HepG2 (cell line): Measurements from ENCODE around the gene HPCAL1. TPM values are rescaled to one million over a fixed set of nuclear protein-coding genes. Genes with fewer than 3 reads are reported as not detected.

Experiments
- ATAC-seq: fragments of 200-7000 bp; cut with Tn5 transposase; 3 replicates; pipeline ENCODE4 v1.9.1; 2020; ENCODE audit warnings: mild to moderate bottlenecking, moderate library complexity
- BruUV-seq: library from RNA; stranded (reverse); fragments of 400-500 nt; replicated peaks from 2 replicates; lab custom pipeline; 2021; lab: Mats Ljungman, UMichigan
- CTCF ChIA-PET: fragments of 300-600 bp; formaldehyde crosslinking; extraction: SDS; loops from one replicate; lab custom pipeline; 2021; ENCODE audit warnings: low total read pairs, inconsistent platforms, low intra/inter-chr PET ratio; lab: Yijun Ruan, JAX
- POLR2A ChIA-PET: fragments of 350-600 bp; sonication (Branson Sonifier 250); formaldehyde crosslinking; loops from one replicate; lab custom pipeline; 2020; ENCODE audit warnings: antibody characterized with exemption, inconsistent platforms; lab: Yijun Ruan, JAX
- DNase-seq: peaks from one replicate; pipeline ENCODE4 v3.0.0-alpha.2; 2015; ENCODE audit warnings: low spot score
- FAIRE-seq: peaks from 3 replicates; lab custom pipeline; 2011; peaks lifted over from hg19 to GRCh38; lab: Jason Lieb, UNC
- H2AFZ ChIP-seq: one replicate; pipeline ENCODE4 v1.6.1; 2011; ENCODE audit warnings: low read length, inconsistent platforms
- H3K27ac ChIP-seq: fragments of 300-600 bp; 3 replicates; pipeline ENCODE4 v1.8.0; 2011; ENCODE audit warnings: mixed run types, mild to moderate bottlenecking, mixed read lengths, low read length, inconsistent platforms; ENCODE audit not compliant: insufficient read depth; ENCODE audit errors: extremely low read length
- H3K27me3 ChIP-seq, 2 experiments: fragments of 200-600 bp in 1 of 2; 2 replicates in 1 of 2; 3 replicates in 1 of 2; pipeline versions ENCODE4 v1.6.0 to v1.8.0; 2011; ENCODE audit warnings: low read length in 2 of 2, mild to moderate bottlenecking in 2 of 2, moderate library complexity in 2 of 2, inconsistent platforms in 1 of 2; ENCODE audit not compliant: insufficient read depth in 2 of 2, control insufficient read depth in 1 of 2
- H3K36me3 ChIP-seq, 2 experiments: fragments of 200-600 bp in 1 of 2; replicated peaks in 1 of 2; 2 replicates in 1 of 2; 3 replicates in 1 of 2; pipeline versions ENCODE4 v1.5.1 to v1.8.0; 2011; ENCODE audit warnings: low read length in 2 of 2, inconsistent platforms in 1 of 2; ENCODE audit not compliant: insufficient read depth in 2 of 2, control insufficient read depth in 1 of 2
- H3K4me1 ChIP-seq: 2 replicates; pipeline ENCODE4 v1.5.1; 2012; ENCODE audit warnings: low read length, inconsistent platforms; ENCODE audit not compliant: insufficient read depth
- H3K4me2 ChIP-seq: 2 replicates; pipeline ENCODE4 v1.6.0; 2011; ENCODE audit warnings: low read depth, low read length, inconsistent platforms
- H3K4me3 ChIP-seq, 3 experiments: fragments of 200-600 bp in 1 of 3; sonication (generic), shearing (Covaris generic) in 1 of 3; replicated peaks in 1 of 3; 2 replicates each; pipeline ENCODE4 v1.5.1; 2011 to 2016; ENCODE audit warnings: low read length in 3 of 3, inconsistent platforms in 2 of 3, low read depth in 2 of 3, mild to moderate bottlenecking in 2 of 3, control low read depth in 1 of 3, mixed read lengths in 1 of 3; ENCODE audit not compliant: insufficient read depth in 1 of 3
- H3K79me2 ChIP-seq: one replicate; pipeline ENCODE4 v1.6.1; 2011; ENCODE audit warnings: low read length, inconsistent platforms; ENCODE audit not compliant: insufficient read depth
- H3K9ac ChIP-seq: 2 replicates; pipeline ENCODE4 v1.6.0; 2011; ENCODE audit warnings: mild to moderate bottlenecking, low read depth, low read length, inconsistent platforms; ENCODE audit not compliant: insufficient read depth
- H3K9me3 ChIP-seq: 2 replicates; pipeline ENCODE4 v1.5.1; 2012; ENCODE audit warnings: mild to moderate bottlenecking, low read length
- H4K20me1 ChIP-seq: 2 replicates; pipeline ENCODE4 v1.6.0; 2011; ENCODE audit warnings: inconsistent platforms, mild to moderate bottlenecking, low read length, moderate library complexity; ENCODE audit not compliant: insufficient read depth
- ASH2L ChIP-seq: fragments of 300-600, 200-600 bp; sonication (generic); IDR thresholded peaks from 2 replicates; pipeline ENCODE4 v1.7.0; 2017; ENCODE audit warnings: low read depth, mild to moderate bottlenecking, moderate library complexity, mixed read lengths, low read length; ENCODE audit not compliant: insufficient read length
- CC2D1A ChIP-seq: sonication (generic); formaldehyde crosslinking; IDR thresholded peaks from 2 replicates; pipeline ENCODE4 v1.8.1; 2023; ENCODE audit warnings: mild to moderate bottlenecking, missing genetic modification reagents
- GATAD2A ChIP-seq: IDR thresholded peaks from 2 replicates; pipeline ENCODE4 v1.6.1; 2016
- HDAC1 ChIP-seq: sonication (generic); formaldehyde crosslinking; IDR thresholded peaks from 2 replicates; pipeline ENCODE4 v1.5.1; 2020; ENCODE audit warnings: mild to moderate bottlenecking, missing genetic modification reagents
- KDM4B ChIP-seq: sonication (generic); formaldehyde crosslinking; IDR thresholded peaks from 2 replicates; pipeline ENCODE4 v1.4.0; 2020; ENCODE audit warnings: missing genetic modification reagents
- RAD21 ChIP-seq: fragments of 450-650 bp; formaldehyde crosslinking; IDR thresholded peaks from 2 replicates; pipeline ENCODE4 v1.5.0; 2020; ENCODE audit warnings: mild to moderate bottlenecking
- SMYD3 ChIP-seq: sonication (generic); formaldehyde crosslinking; IDR thresholded peaks from 2 replicates; pipeline ENCODE4 v1.8.1; 2023; ENCODE audit warnings: mild to moderate bottlenecking, missing genetic modification reagents
- TMF1 ChIP-seq: sonication (generic); formaldehyde crosslinking; IDR thresholded peaks from 2 replicates; pipeline ENCODE4 v1.8.1; 2022; ENCODE audit warnings: low read depth, missing genetic modification reagents
- WIZ ChIP-seq: sonication (generic); formaldehyde crosslinking; IDR thresholded peaks from 2 replicates; pipeline ENCODE4 v1.5.1; 2020; ENCODE audit warnings: mild to moderate bottlenecking, missing genetic modification reagents
- ZNF335 ChIP-seq: sonication (generic); formaldehyde crosslinking; IDR thresholded peaks from 2 replicates; pipeline ENCODE4 v1.4.0; 2020; ENCODE audit warnings: missing genetic modification reagents
- ZNF777 ChIP-seq: sonication (generic); formaldehyde crosslinking; IDR thresholded peaks from 2 replicates; pipeline ENCODE4 v1.4.0; 2020; ENCODE audit warnings: missing genetic modification reagents
- WGBS: methylation state at CpG from one replicate; pipeline ENCODE4 v1.1.6; 2017; ENCODE audit warnings: low lambda C conversion rate; 5-methylcytosine and 5-hydroxymethylcytosine counted together
- in situ Hi-C: cut with HindIII; loops from 2 replicates; pipeline ENCODE4 v1.10.0; 2017; ENCODE audit warnings: low pct_unique_long_range_greater_than_20kb; ENCODE audit not compliant: extremely low pct_ligation_motif_present
- intact Hi-C: fragments of 100-400 bp; cut with micrococcal nuclease; formaldehyde crosslinking; loops from one replicate; pipeline ENCODE4 v1.10.0; 2022; ENCODE audit not compliant: unreplicated experiment
- polyA plus RNA-seq, 8 experiments: library from polyadenylated mRNA; depleted of rRNA in 3 of 8; stranded (reverse) in 7 of 8; unstranded in 1 of 8; fragments of >200 nt; fragmentation: Illumina TruSeq in 4 of 8; extraction: Trizol in 4 of 8; gene quantifications; 2 replicates each; pipeline versions ENCODE4 v1.2.1 to v1.2.3, GENCODE V29; 2011 to 2016; ENCODE audit warnings: low read depth in 4 of 8, missing spikeins in 1 of 8, mixed read lengths in 1 of 8; ENCODE audit not compliant: insufficient read depth in 1 of 8
- total RNA-seq, 5 experiments: library from RNA; depleted of rRNA; stranded (reverse); fragments of >200 nt; fragmentation: Illumina TruSeq; extraction: Trizol; gene quantifications; 2 replicates each; pipeline ENCODE4 v1.2.3, GENCODE V29; 2016; ENCODE audit warnings: low read depth in 1 of 5
- TF ChIP-seq, protein P1 (sequence below): sonication (generic); formaldehyde crosslinking; IDR thresholded peaks from 2 replicates; pipeline ENCODE4 v1.4.0; 2020; ENCODE audit warnings: missing genetic modification reagents, low read depth, mild to moderate bottlenecking, borderline replicate concordance
- TF ChIP-seq, protein P2 (sequence below), 2 experiments: sonication (generic) in 1 of 2; formaldehyde crosslinking in 1 of 2; IDR thresholded peaks; 2 replicates each; pipeline versions ENCODE4 v1.4.0 to v1.6.1; 2018 to 2020; ENCODE audit warnings: missing genetic modification reagents in 2 of 2, borderline replicate concordance in 1 of 2, low read depth in 1 of 2, mild to moderate bottlenecking in 1 of 2, missing biosample characterization in 1 of 2
- TF ChIP-seq, protein P3 (sequence below): sonication (generic); formaldehyde crosslinking; IDR thresholded peaks from 2 replicates; pipeline ENCODE4 v1.9.0; 2021; ENCODE audit warnings: missing genetic modification reagents, mild to moderate bottlenecking, borderline replicate concordance
- TF ChIP-seq, protein P4 (sequence below): sonication (generic); formaldehyde crosslinking; IDR thresholded peaks from 2 replicates; pipeline ENCODE4 v1.9.0; 2022; ENCODE audit warnings: low read depth, missing genetic modification reagents

The HPCAL1 gene
- total and polyA plus RNA-seq, 2 of the 13 experiments (the other 11 are each of a cell fraction or from before 2014, with no cell fraction given): 29.5 to 29.9 TPM

DNA sequence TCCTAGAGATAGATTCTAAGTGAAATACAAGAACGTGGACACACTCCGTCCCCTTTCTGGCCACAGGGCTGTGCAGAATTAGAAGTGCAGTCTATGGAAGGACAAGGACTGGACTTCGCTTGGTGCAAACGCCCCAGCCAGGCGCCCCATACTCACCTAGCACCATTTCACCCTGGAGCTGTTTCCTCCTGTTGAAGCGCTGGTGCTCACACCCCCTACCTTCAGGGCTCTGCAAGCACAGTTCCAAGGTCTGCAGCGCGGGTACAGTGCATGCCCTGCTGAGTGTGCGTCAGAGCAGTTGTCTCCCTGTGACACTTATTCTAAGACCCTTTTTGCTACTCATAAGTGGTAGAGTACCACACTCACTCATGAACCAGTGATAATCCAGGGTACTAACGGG lies 3.0 kb downstream of the HPCAL1 start:
- FAIRE-seq: peak; percentile 40
- no peak overlapping the region for H2AFZ ChIP-seq
- peak; percentile 60 for DNase-seq
- H3K36me3 ChIP-seq: peaks cover 0 to 2% of the 10 kb centered on the region in 2 experiments; a peak in 1 of 5 replicates
- peaks cover 52% of the 10 kb centered on the region for H3K4me1 ChIP-seq
- H3K79me2 ChIP-seq: peaks cover 77% of the 10 kb centered on the region
- CTCF ChIA-PET: interaction anchor here (1.1 to 1.2 kb wide), 3 partner anchors 103 to 129 kb away, joined by 3 to 5 read pairs (median 4); no protein-coding TSS in a partner anchor
- H3K27me3 ChIP-seq: no peaks in the 10 kb centered on the region; a peak in 1 of 5 replicates
- no peak overlapping the region for H3K9ac ChIP-seq
- POLR2A ChIA-PET: interaction anchor here (1.0 to 1.8 kb wide), 4 partner anchors 22 to 186 kb away, joined by 3 to 5 read pairs (median 4); no protein-coding TSS in a partner anchor
- TSS peak; percentile 8 for BruUV-seq
- in situ Hi-C loops: no loop called here
- intact Hi-C loops: loop anchor here (1.0 kb wide), 1 partner anchor 104 kb away; no protein-coding TSS in a partner anchor
- peaks cover 41% of the 10 kb centered on the region; the same call in 1 of the 2 replicates for H4K20me1 ChIP-seq
- H3K4me3 ChIP-seq: no peak overlapping the region
- peak overlapping the region; percentile 92; the same call in 1 of the 2 replicates for H3K4me2 ChIP-seq
- no peak overlapping the region for H3K27ac ChIP-seq
- H3K9me3 ChIP-seq: no peaks in the 10 kb centered on the region
- 57% methylated on average over 10 of the region's 10 CpGs for WGBS
- peak; percentile 32 for ATAC-seq
- no peak for TF ChIP-seq TMF1
- TF ChIP-seq, protein P1, sequence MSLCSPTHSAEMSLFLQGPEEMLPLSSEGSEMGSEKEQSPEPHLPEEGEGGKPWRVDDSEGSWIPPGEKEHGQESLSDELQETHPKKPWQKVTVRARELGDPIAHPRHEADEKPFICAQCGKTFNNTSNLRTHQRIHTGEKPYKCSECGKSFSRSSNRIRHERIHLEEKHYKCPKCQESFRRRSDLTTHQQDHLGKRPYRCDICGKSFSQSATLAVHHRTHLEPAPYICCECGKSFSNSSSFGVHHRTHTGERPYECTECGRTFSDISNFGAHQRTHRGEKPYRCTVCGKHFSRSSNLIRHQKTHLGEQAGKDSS (CRISPR knock-in tag): no peak
- TF ChIP-seq ASH2L: peak; percentile 10
- no peak for TF ChIP-seq ZNF335 (CRISPR knock-in tag)
- TF ChIP-seq, protein P2, sequence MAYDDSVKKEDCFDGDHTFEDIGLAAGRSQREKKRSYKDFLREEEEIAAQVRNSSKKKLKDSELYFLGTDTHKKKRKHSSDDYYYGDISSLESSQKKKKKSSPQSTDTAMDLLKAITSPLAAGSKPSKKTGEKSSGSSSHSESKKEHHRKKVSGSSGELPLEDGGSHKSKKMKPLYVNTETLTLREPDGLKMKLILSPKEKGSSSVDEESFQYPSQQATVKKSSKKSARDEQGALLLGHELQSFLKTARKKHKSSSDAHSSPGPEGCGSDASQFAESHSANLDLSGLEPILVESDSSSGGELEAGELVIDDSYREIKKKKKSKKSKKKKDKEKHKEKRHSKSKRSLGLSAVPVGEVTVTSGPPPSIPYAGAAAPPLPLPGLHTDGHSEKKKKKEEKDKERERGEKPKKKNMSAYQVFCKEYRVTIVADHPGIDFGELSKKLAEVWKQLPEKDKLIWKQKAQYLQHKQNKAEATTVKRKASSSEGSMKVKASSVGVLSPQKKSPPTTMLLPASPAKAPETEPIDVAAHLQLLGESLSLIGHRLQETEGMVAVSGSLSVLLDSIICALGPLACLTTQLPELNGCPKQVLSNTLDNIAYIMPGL (CRISPR knock-in tag; IDR thresholded peaks at IDR 0.05; ENCODE audit: borderline replicate concordance in 1 of 2, low read depth in 1 of 2): 0 out of 4 replicates have a peak, but pooled peaks of 1 of the 2 experiments have one; percentile 20
- no peak for TF ChIP-seq SMYD3 (CRISPR knock-in tag)
- TF ChIP-seq, protein P3, sequence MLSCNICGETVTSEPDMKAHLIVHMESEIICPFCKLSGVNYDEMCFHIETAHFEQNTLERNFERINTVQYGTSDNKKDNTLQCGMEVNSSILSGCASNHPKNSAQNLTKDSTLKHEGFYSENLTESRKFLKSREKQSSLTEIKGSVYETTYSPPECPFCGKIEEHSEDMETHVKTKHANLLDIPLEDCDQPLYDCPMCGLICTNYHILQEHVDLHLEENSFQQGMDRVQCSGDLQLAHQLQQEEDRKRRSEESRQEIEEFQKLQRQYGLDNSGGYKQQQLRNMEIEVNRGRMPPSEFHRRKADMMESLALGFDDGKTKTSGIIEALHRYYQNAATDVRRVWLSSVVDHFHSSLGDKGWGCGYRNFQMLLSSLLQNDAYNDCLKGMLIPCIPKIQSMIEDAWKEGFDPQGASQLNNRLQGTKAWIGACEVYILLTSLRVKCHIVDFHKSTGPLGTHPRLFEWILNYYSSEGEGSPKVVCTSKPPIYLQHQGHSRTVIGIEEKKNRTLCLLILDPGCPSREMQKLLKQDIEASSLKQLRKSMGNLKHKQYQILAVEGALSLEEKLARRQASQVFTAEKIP (CRISPR knock-in tag): no peak
- peak; percentile 77 for TF ChIP-seq RAD21
- no peak for TF ChIP-seq WIZ (CRISPR knock-in tag)
- TF ChIP-seq KDM4B (CRISPR knock-in tag): no peak
- TF ChIP-seq, protein P4, sequence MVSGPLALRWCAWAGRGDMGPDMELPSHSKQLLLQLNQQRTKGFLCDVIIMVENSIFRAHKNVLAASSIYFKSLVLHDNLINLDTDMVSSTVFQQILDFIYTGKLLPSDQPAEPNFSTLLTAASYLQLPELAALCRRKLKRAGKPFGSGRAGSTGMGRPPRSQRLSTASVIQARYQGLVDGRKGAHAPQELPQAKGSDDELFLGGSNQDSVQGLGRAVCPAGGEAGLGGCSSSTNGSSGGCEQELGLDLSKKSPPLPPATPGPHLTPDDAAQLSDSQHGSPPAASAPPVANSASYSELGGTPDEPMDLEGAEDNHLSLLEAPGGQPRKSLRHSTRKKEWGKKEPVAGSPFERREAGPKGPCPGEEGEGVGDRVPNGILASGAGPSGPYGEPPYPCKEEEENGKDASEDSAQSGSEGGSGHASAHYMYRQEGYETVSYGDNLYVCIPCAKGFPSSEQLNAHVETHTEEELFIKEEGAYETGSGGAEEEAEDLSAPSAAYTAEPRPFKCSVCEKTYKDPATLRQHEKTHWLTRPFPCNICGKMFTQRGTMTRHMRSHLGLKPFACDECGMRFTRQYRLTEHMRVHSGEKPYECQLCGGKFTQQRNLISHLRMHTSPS (CRISPR knock-in tag): no peak
- 0 out of 2 replicates have a peak, but pooled peaks have one; percentile 23 for TF ChIP-seq ZNF777 (CRISPR knock-in tag)
- no peak for TF ChIP-seq CC2D1A (CRISPR knock-in tag)
- 0 out of 2 replicates have a peak, but pooled peaks have one; percentile 16 for TF ChIP-seq GATAD2A (CRISPR knock-in tag)
- peak; percentile 36; the same call in 1 of the 2 replicates for TF ChIP-seq HDAC1
